ENCODE results near the gene LAGE3.
A peak's percentile ranks its signal among the peaks of the same experiment; 100 is the strongest.
"Not testable (repeated sequence)": the region's sequence is repeated elsewhere in the genome, so short reads cannot be mapped to it uniquely, and the experiment has no call there.

The LAGE3 gene

GRCh38 chrX:154501423-154501822 lies 22.3 kb upstream of the LAGE3 start:
- DNase-seq: not testable (repeated sequence)

- not testable (repeated sequence) for DNase-seq
Observed at GRCh38 chrX:154496591-154497137, 17.6 kb upstream of the LAGE3 start.

- no peak for DNase-seq
Observed at GRCh38 chrX:154495472-154495922, 16.4 kb upstream of the LAGE3 start.

GRCh38 chrX:154494715-154495114 lies 15.6 kb upstream of the LAGE3 start:
- no peak for DNase-seq

GRCh38 chrX:154490414-154491083 lies 11.5 kb upstream of the LAGE3 start, which contains the start of gene SLC10A3:
Gene SLC10A3 (minus strand): TSS chrX:154490629. CDS start chrX:154488940, 1,689 bp downstream.
- peak; percentile 85 to 89 for DNase-seq

- peak; percentile 23 to 39 for DNase-seq
Observed at GRCh38 chrX:154490021-154490413, 10.9 kb upstream of the LAGE3 start.

- DNase-seq: no peak
Observed at GRCh38 chrX:154489182-154489581, 10.1 kb upstream of the LAGE3 start.

- DNase-seq: no peak
Observed at GRCh38 chrX:154488336-154489075, 9.4 kb upstream of the LAGE3 start.

GRCh38 chrX:154487518-154488290 lies 8.6 kb upstream of the LAGE3 start:
- no peak for DNase-seq

GRCh38 chrX:154486396-154487207 lies 7.5 kb upstream of the LAGE3 start, which contains the start of gene UBL4A:
Gene UBL4A (minus strand): TSS chrX:154486615. CDS start chrX:154486584, 31 bp downstream.
- peak; percentile 58 for DNase-seq

GRCh38 chrX:154486052-154486395 lies 6.9 kb upstream of the LAGE3 start:
- DNase-seq: peak; percentile 22 to 31

GRCh38 chrX:154485150-154486051 lies 6.3 kb upstream of the LAGE3 start:
- no peak for DNase-seq

GRCh38 chrX:154484255-154485149 lies 5.4 kb upstream of the LAGE3 start:
- peak in 1 of 2 experiments; percentile 20 for DNase-seq

- no peak for DNase-seq
Observed at GRCh38 chrX:154483325-154483724, 4.2 kb upstream of the LAGE3 start.

- DNase-seq: no peak
Observed at GRCh38 chrX:154482786-154483185, 3.7 kb upstream of the LAGE3 start.

- no peak for DNase-seq
Observed at GRCh38 chrX:154481911-154482601, 3.0 kb upstream of the LAGE3 start.

- DNase-seq: no peak
Observed at GRCh38 chrX:154481195-154481594, 2.1 kb upstream of the LAGE3 start.

GRCh38 chrX:154477891-154478477 lies 1.1 kb downstream of the LAGE3 start:
- no peak for DNase-seq

GRCh38 chrX:154476821-154477220 lies 2.3 kb downstream of the LAGE3 start:
- DNase-seq: no peak
